Duodenal mucosa (tissue), 2 donors: ENCODE data around the gene TP53I11.

Source experiments
- H3K27ac ChIP-seq: one replicate; pipeline ENCODE4 v1.7.0; 2013; ENCODE audit warnings: low read depth, low read length
- H3K27me3 ChIP-seq, 2 donors: one replicate each; pipeline ENCODE4 v1.7.0; 2013; ENCODE audit warnings: low read length in 2 of 2, control low read depth in 1 of 2; ENCODE audit not compliant: insufficient read depth in 2 of 2, control insufficient read depth in 1 of 2
- H3K36me3 ChIP-seq, 2 donors: one replicate each; pipeline ENCODE4 v1.7.0; 2013; ENCODE audit warnings: low read length in 2 of 2, control low read depth in 1 of 2; ENCODE audit not compliant: insufficient read depth in 2 of 2, control insufficient read depth in 1 of 2
- H3K4me1 ChIP-seq, 2 donors: one replicate each; pipeline ENCODE4 v1.7.0; 2013; ENCODE audit warnings: low read length in 2 of 2, control low read depth in 1 of 2; ENCODE audit not compliant: insufficient read depth in 2 of 2, control insufficient read depth in 1 of 2
- H3K4me3 ChIP-seq, 2 donors: one replicate each; pipeline ENCODE4 v1.7.0; 2013; ENCODE audit warnings: low read length in 2 of 2, low read depth in 1 of 2
- H3K9ac ChIP-seq, 2 donors: one replicate each; pipeline ENCODE4 v1.7.0; 2013; ENCODE audit warnings: low read length in 2 of 2, low read depth in 1 of 2
- H3K9me3 ChIP-seq, 2 donors: one replicate each; pipeline ENCODE4 v1.7.0; 2013; ENCODE audit warnings: low read length in 2 of 2, control low read depth in 1 of 2; ENCODE audit not compliant: control insufficient read depth in 1 of 2

The TP53I11 gene

DNA sequence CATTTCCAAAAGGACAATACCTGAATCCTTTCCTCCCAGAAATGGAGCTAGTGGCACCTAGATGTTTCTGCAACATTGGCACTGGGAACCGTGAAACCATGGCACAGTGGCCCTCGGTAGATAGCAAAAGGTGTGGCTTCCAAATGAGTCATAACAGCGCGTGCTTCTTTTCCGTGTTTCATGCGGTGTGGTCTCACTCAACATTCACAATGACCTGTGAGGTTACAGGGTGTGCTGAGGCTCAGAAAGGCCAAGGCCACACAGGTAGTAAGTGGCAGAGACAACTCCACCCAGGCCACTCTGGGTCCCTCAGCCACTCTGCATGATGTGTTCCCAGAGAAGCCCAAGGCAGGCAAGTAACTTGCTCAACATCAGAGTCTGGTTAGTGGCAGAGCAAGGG, 67.4 kb downstream of the TP53I11 start:
- peak overlapping the region; percentile 20 for H3K27ac ChIP-seq
- H3K9me3 ChIP-seq: no peaks in the 10 kb centered on the region
- no peaks in the 10 kb centered on the region for H3K36me3 ChIP-seq
- H3K4me1 ChIP-seq: peaks cover 31 to 32% of the 10 kb centered on the region in 2 donors
- no peaks in the 10 kb centered on the region for H3K27me3 ChIP-seq
- H3K4me3 ChIP-seq: no peak overlapping the region
- peak overlapping the region; percentile 8 to 12 for H3K9ac ChIP-seq
